GM23338 (cell line): ENCODE results near the gene DNAH10. TPM values are rescaled to one million over a fixed set of nuclear protein-coding genes. Genes with fewer than 3 reads are reported as not detected.

Source experiments
- ATAC-seq: fragments of 200-7000 bp; cut with Tn5 transposase; 3 replicates; pipeline ENCODE4 v1.9.1; 2020
- DNase-seq: peaks from one replicate; pipeline ENCODE4 v3.0.0-alpha.2; 2015; ENCODE audit warnings: low spot score
- H2AFZ ChIP-seq: fragments of 200-600 bp; sonication (generic); 2 replicates; pipeline ENCODE4 v1.8.0; 2016; ENCODE audit warnings: antibody characterized with exemption, mild to moderate bottlenecking, moderate library complexity
- H3F3A ChIP-seq: fragments of 200-600 bp; sonication (generic); replicated peaks from 2 replicates; pipeline ENCODE4 v1.8.0; 2017; ENCODE audit warnings: antibody characterized with exemption, mixed run types, low read depth
- H3K27ac ChIP-seq: fragments of 200-600 bp; sonication (generic); 2 replicates; pipeline ENCODE4 v1.6.1; 2016; ENCODE audit warnings: low read depth
- H3K27me3 ChIP-seq: fragments of 200-600 bp; sonication (generic); 2 replicates; pipeline ENCODE4 v1.8.0; 2016; ENCODE audit warnings: mild to moderate bottlenecking, mixed run types, moderate library complexity; ENCODE audit not compliant: insufficient read depth
- H3K36me3 ChIP-seq: fragments of 200-600 bp; sonication (generic); 2 replicates; pipeline ENCODE4 v1.8.0; 2016; ENCODE audit warnings: mild to moderate bottlenecking; ENCODE audit not compliant: insufficient read depth
- H3K4me1 ChIP-seq: fragments of 200-600 bp; sonication (generic); 2 replicates; pipeline ENCODE4 v1.8.0; 2016; ENCODE audit warnings: mild to moderate bottlenecking, moderate library complexity; ENCODE audit not compliant: insufficient read depth
- H3K4me2 ChIP-seq: fragments of 200-600 bp; sonication (generic); 2 replicates; pipeline ENCODE4 v1.7.1; 2017; ENCODE audit warnings: mixed run types
- H3K4me3 ChIP-seq: fragments of 200-600 bp; sonication (generic); 2 replicates; pipeline ENCODE4 v1.6.1; 2016; ENCODE audit warnings: mixed run types
- H3K79me2 ChIP-seq: fragments of 200-600 bp; sonication (generic); replicated peaks from 2 replicates; pipeline ENCODE4 v1.8.0; 2017; ENCODE audit warnings: mild to moderate bottlenecking; ENCODE audit not compliant: insufficient read depth
- H3K9me2 ChIP-seq: fragments of 200-600 bp; sonication (generic); 2 replicates; pipeline ENCODE4 v1.8.0; 2017; ENCODE audit not compliant: insufficient read depth
- H4K20me1 ChIP-seq: fragments of 200-600 bp; sonication (generic); replicated peaks from 2 replicates; pipeline ENCODE4 v1.8.0; 2017; ENCODE audit warnings: mild to moderate bottlenecking; ENCODE audit not compliant: insufficient read depth
- H3K27ac Mint-ChIP-seq: 2 replicates; pipeline ENCODE4 v1.8.0; 2020; ENCODE audit warnings: inconsistent platforms, mild to moderate bottlenecking, moderate library complexity, mixed read lengths
- H3K27me3 Mint-ChIP-seq: 3 replicates; pipeline ENCODE4 v1.8.0; 2022; ENCODE audit warnings: low read depth, mild to moderate bottlenecking, moderate library complexity, mixed read lengths, inconsistent platforms; ENCODE audit not compliant: insufficient read depth, poor library complexity
- H3K36me3 Mint-ChIP-seq: 3 replicates; pipeline ENCODE4 v1.8.0; 2021; ENCODE audit warnings: low read depth, mild to moderate bottlenecking, inconsistent platforms, moderate library complexity, mixed read lengths
- H3K4me1 Mint-ChIP-seq: 3 replicates; pipeline ENCODE4 v1.8.0; 2020; ENCODE audit warnings: mild to moderate bottlenecking, inconsistent platforms, mixed read lengths
- H3K4me3 Mint-ChIP-seq: 3 replicates; pipeline ENCODE4 v1.8.0; 2021; ENCODE audit warnings: moderate library complexity, mild to moderate bottlenecking, inconsistent platforms, mixed read lengths
- H3K9me3 Mint-ChIP-seq: 3 replicates; pipeline ENCODE4 v1.8.0; 2020; ENCODE audit warnings: moderate library complexity, mild to moderate bottlenecking, inconsistent platforms, mixed read lengths
- CREB1 ChIP-seq: fragments of 250-450 bp; sonication (Bioruptor Pico); IDR thresholded peaks from 2 replicates; pipeline ENCODE4 v1.5.0; 2020; ENCODE audit warnings: low read depth, mild to moderate bottlenecking, moderate library complexity
- EZH2 ChIP-seq: fragments of 200-600 bp; sonication (generic); IDR thresholded peaks from one replicate; pipeline ENCODE4 v1.8.0; 2017; ENCODE audit warnings: antibody characterized with exemption, mild to moderate bottlenecking, low read depth; ENCODE audit not compliant: unreplicated experiment
- EZH2phosphoT487 ChIP-seq: fragments of 200-600 bp; sonication (generic); IDR thresholded peaks from one replicate; pipeline ENCODE4 v1.8.1; 2018; ENCODE audit warnings: antibody characterized with exemption; ENCODE audit not compliant: unreplicated experiment
- NANOG ChIP-seq: IDR thresholded peaks from 2 replicates; pipeline ENCODE4 v1.6.1; 2016; ENCODE audit warnings: antibody characterized with exemption, borderline replicate concordance
- STAT1 ChIP-seq: IDR thresholded peaks from one replicate; pipeline ENCODE4 v1.6.1; 2016; ENCODE audit warnings: antibody characterized with exemption; ENCODE audit not compliant: unreplicated experiment
- ZNF114 ChIP-seq: fragments of 250-450 bp; sonication (Bioruptor Pico); IDR thresholded peaks from 2 replicates; pipeline ENCODE4 v1.5.0; 2020; ENCODE audit warnings: mild to moderate bottlenecking, moderate library complexity
- ZNF331 ChIP-seq: fragments of 250-450 bp; sonication (Bioruptor Pico); IDR thresholded peaks from 2 replicates; pipeline ENCODE4 v1.5.0; 2020; ENCODE audit warnings: low read depth, mild to moderate bottlenecking, moderate library complexity
- polyA plus RNA-seq: library from polyadenylated mRNA; unstranded; fragments of >200 nt; fragmentation: Nextera tagmentation; extraction: Ambion mirVana; gene quantifications from 2 replicates; pipeline ENCODE4 v1.2.1, GENCODE V29; 2016
- total RNA-seq: library from RNA; depleted of rRNA; stranded (reverse); fragments of >200 nt; shearing (Covaris generic); gene quantifications from 2 replicates; pipeline ENCODE4 v1.2.3, GENCODE V29; 2014
- TF ChIP-seq, protein P1 (sequence below): IDR thresholded peaks from 2 replicates; pipeline ENCODE4 v1.6.1; 2016; ENCODE audit warnings: antibody characterized with exemption
- TF ChIP-seq, protein P2 (sequence below), 2 experiments: fragments of 200-600 bp in 1 of 2; sonication (generic) in 1 of 2; conservative IDR thresholded peaks; 2 replicates each; pipeline versions ENCODE4 v1.5.1 to v1.6.1; 2016 to 2017; ENCODE audit warnings: antibody characterized with exemption in 2 of 2, low read depth in 2 of 2, mild to moderate bottlenecking in 2 of 2, moderate library complexity in 1 of 2
- TF ChIP-seq, protein P3 (sequence below): IDR thresholded peaks from one replicate; pipeline ENCODE4 v1.6.1; 2018; ENCODE audit warnings: antibody characterized with exemption; ENCODE audit not compliant: unreplicated experiment

The DNAH10 gene
- total and polyA plus RNA-seq, 2 experiments from 2014 or later: 0.03 TPM

DNA sequence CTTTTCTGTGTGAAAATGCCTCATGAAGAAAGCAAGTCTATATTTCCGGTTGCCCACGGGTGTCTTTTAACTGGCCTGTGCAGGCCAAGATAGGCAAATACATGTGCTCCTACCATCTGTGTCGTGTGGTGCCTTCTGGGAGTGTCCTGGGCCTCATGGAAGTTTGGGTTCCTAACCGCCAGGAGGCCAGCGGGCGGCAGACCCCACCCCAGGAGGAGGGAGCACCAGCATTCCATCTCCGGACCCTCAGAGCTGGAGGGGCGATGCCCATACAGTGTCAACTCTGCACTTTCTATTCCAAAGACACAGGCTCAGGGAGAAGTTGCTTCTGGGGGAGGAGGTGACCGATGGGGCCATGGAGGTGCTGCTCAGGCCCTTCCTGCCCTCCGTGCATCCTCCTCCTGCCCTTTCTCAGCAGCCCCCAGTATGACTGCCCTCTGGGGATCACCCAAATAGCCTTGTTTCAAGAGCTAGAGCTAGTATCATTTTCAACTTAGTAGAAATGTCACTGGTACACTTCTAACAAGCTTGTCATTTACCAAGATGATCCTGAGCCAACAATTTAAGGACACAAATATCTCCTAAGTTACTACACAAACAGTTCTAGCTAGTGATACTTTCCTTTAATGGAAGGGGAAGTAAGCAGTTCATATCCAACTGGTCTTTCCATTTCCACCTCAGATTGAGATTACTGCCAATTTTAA is 192.7 kb downstream of the DNAH10 start:
- no peak overlapping the region for H3K27ac Mint-ChIP-seq
- peaks cover 17% of the 10 kb centered on the region for H3K27me3 Mint-ChIP-seq
- no peaks in the 10 kb centered on the region for H4K20me1 ChIP-seq

More for the DNA sequence above, 192.7 kb downstream of the DNAH10 start:
- Histone ChIP-seq H2AFZ (no peak overlapping the region), H3K9me2 (no peaks in the 10 kb centered on the region), H3K4me3 (no peak overlapping the region), H3K27me3 (peaks cover 71% of the 10 kb centered on the region), H3K79me2 (no peaks in the 10 kb centered on the region), H3K27ac (no peak overlapping the region), H3K4me1 (no peaks in the 10 kb centered on the region), H3K4me2 (no peak overlapping the region), H3F3A (no peaks in the 10 kb centered on the region), H3K36me3 (no peaks in the 10 kb centered on the region)
- H3K4me3 Mint-ChIP-seq: no peak overlapping the region
- H3K4me1 Mint-ChIP-seq: no peaks in the 10 kb centered on the region
- no peaks in the 10 kb centered on the region for H3K36me3 Mint-ChIP-seq
- no peak for TF ChIP-seq ZNF114
- no peak for TF ChIP-seq CREB1 (CRISPR knock-in tag)
- TF ChIP-seq EZH2phosphoT487: no peak
- no peak for TF ChIP-seq NANOG
- TF ChIP-seq ZNF331 (CRISPR knock-in tag): no peak
- no peak for TF ChIP-seq STAT1
- no peak for TF ChIP-seq EZH2
- TF ChIP-seq, protein P1, sequence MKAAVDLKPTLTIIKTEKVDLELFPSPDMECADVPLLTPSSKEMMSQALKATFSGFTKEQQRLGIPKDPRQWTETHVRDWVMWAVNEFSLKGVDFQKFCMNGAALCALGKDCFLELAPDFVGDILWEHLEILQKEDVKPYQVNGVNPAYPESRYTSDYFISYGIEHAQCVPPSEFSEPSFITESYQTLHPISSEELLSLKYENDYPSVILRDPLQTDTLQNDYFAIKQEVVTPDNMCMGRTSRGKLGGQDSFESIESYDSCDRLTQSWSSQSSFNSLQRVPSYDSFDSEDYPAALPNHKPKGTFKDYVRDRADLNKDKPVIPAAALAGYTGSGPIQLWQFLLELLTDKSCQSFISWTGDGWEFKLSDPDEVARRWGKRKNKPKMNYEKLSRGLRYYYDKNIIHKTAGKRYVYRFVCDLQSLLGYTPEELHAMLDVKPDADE: no peak
- TF ChIP-seq, protein P2, sequence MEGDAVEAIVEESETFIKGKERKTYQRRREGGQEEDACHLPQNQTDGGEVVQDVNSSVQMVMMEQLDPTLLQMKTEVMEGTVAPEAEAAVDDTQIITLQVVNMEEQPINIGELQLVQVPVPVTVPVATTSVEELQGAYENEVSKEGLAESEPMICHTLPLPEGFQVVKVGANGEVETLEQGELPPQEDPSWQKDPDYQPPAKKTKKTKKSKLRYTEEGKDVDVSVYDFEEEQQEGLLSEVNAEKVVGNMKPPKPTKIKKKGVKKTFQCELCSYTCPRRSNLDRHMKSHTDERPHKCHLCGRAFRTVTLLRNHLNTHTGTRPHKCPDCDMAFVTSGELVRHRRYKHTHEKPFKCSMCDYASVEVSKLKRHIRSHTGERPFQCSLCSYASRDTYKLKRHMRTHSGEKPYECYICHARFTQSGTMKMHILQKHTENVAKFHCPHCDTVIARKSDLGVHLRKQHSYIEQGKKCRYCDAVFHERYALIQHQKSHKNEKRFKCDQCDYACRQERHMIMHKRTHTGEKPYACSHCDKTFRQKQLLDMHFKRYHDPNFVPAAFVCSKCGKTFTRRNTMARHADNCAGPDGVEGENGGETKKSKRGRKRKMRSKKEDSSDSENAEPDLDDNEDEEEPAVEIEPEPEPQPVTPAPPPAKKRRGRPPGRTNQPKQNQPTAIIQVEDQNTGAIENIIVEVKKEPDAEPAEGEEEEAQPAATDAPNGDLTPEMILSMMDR (conservative IDR thresholded peaks at IDR 0.05; ENCODE audit: low read depth in 2 of 2): no peak
- TF ChIP-seq, protein P3, sequence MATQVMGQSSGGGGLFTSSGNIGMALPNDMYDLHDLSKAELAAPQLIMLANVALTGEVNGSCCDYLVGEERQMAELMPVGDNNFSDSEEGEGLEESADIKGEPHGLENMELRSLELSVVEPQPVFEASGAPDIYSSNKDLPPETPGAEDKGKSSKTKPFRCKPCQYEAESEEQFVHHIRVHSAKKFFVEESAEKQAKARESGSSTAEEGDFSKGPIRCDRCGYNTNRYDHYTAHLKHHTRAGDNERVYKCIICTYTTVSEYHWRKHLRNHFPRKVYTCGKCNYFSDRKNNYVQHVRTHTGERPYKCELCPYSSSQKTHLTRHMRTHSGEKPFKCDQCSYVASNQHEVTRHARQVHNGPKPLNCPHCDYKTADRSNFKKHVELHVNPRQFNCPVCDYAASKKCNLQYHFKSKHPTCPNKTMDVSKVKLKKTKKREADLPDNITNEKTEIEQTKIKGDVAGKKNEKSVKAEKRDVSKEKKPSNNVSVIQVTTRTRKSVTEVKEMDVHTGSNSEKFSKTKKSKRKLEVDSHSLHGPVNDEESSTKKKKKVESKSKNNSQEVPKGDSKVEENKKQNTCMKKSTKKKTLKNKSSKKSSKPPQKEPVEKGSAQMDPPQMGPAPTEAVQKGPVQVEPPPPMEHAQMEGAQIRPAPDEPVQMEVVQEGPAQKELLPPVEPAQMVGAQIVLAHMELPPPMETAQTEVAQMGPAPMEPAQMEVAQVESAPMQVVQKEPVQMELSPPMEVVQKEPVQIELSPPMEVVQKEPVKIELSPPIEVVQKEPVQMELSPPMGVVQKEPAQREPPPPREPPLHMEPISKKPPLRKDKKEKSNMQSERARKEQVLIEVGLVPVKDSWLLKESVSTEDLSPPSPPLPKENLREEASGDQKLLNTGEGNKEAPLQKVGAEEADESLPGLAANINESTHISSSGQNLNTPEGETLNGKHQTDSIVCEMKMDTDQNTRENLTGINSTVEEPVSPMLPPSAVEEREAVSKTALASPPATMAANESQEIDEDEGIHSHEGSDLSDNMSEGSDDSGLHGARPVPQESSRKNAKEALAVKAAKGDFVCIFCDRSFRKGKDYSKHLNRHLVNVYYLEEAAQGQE: no peak
- ATAC-seq (no peak), DNase-seq (no peak)
- no peaks in the 10 kb centered on the region for H3K9me3 Mint-ChIP-seq
